Esophagus (tissue), 2 donors: ENCODE measurements around the gene PNLDC1. TPM values are rescaled to one million over a fixed set of nuclear protein-coding genes. Genes with fewer than 3 reads are reported as not detected.
"Not testable (repeated sequence)": the region's sequence is repeated elsewhere in the genome, so short reads cannot be mapped to it uniquely, and the experiment has no call there.

Source experiments
- H3K27ac ChIP-seq, 2 donors: one replicate each; pipeline ENCODE4 v1.5.1; 2013; ENCODE audit warnings: low read depth in 2 of 2, mild to moderate bottlenecking in 2 of 2, inconsistent platforms in 1 of 2, low read length in 1 of 2, moderate library complexity in 1 of 2
- H3K27me3 ChIP-seq, 2 donors: one replicate each; pipeline ENCODE4 v1.6.1; 2013; ENCODE audit warnings: low read length in 2 of 2, control low read depth in 1 of 2, mild to moderate bottlenecking in 1 of 2; ENCODE audit not compliant: insufficient read depth in 2 of 2, control insufficient read depth in 1 of 2
- H3K36me3 ChIP-seq, 2 donors: one replicate each; pipeline ENCODE4 v1.6.1; 2013; ENCODE audit warnings: low read length in 1 of 2; ENCODE audit not compliant: control insufficient read depth in 2 of 2, insufficient read depth in 2 of 2
- H3K4me1 ChIP-seq, 2 donors: one replicate each; pipeline ENCODE4 v1.6.1; 2013; ENCODE audit warnings: low read length in 1 of 2; ENCODE audit not compliant: control insufficient read depth in 2 of 2, insufficient read depth in 2 of 2
- H3K4me3 ChIP-seq, 2 donors: one replicate each; pipeline ENCODE4 v1.5.1; 2013; ENCODE audit warnings: low read length in 2 of 2, mild to moderate bottlenecking in 2 of 2, low read depth in 1 of 2, moderate library complexity in 1 of 2
- H3K9me3 ChIP-seq, 2 donors: one replicate each; pipeline ENCODE4 v1.6.1; 2013; ENCODE audit warnings: mild to moderate bottlenecking in 2 of 2, low read depth in 1 of 2, low read length in 1 of 2, moderate library complexity in 1 of 2; ENCODE audit not compliant: control insufficient read depth in 2 of 2, insufficient read depth in 1 of 2
- WGBS, 2 donors: extraction: QIAGEN DNeasy Blood & Tissue Kit; methylation state at CpG; one replicate each; pipeline ENCODE4 v1.1.7; 2013; 5-methylcytosine and 5-hydroxymethylcytosine counted together
- polyA plus RNA-seq, 2 donors: library from polyadenylated mRNA; stranded (reverse); fragments of 200-250 nt; gene quantifications; one replicate each; pipeline ENCODE4 v1.2.3, GENCODE V29; 2013
- donor health status: healthy with polysubstance abuse.
- donor health status: Bipolar disorder and iron deficiency.

Gene PNLDC1
- polyA plus RNA-seq, 2 donors: 0.02 to 0.20 TPM

- Histone ChIP-seq H3K27ac (no peak overlapping the region), H3K4me1 (no peaks in the 10 kb centered on the region), H3K4me3 (no peak overlapping the region), H3K27me3 (no peaks in the 10 kb centered on the region), H3K9me3 (no peaks in the 10 kb centered on the region), H3K36me3 (peaks cover 0 to 3% of the 10 kb centered on the region in 2 donors)
- 91 to 92% methylated on average over 23 of the region's 23 CpGs for WGBS, 2 donors
These were observed 18.1 kb downstream of the PNLDC1 start for GRCh38 chr6:159817951-159818739.

GRCh38 chr6:159819098-159819497 is 19.0 kb downstream of the PNLDC1 start:
- WGBS, 2 donors: 89 to 92% methylated on average over 16 of the region's 16 CpGs

GRCh38 chr6:159819932-159820640 is 20.0 kb downstream of the PNLDC1 start:
- 57 to 61% methylated on average over 28 of the region's 28 CpGs for WGBS, 2 donors
- no peaks in the 10 kb centered on the region for H3K27me3 ChIP-seq
- H3K27ac ChIP-seq: no peak overlapping the region
- H3K36me3 ChIP-seq: peaks cover 0 to 3% of the 10 kb centered on the region in 2 donors
- H3K9me3 ChIP-seq: no peaks in the 10 kb centered on the region
- H3K4me1 ChIP-seq: no peaks in the 10 kb centered on the region
- H3K4me3 ChIP-seq: no peak overlapping the region

More at GRCh38 chr6:159819098-159819497, 19.0 kb downstream of the PNLDC1 start:
- Histone ChIP-seq H3K36me3 (peaks cover 0 to 3% of the 10 kb centered on the region in 2 donors), H3K9me3 (no peaks in the 10 kb centered on the region), H3K27me3 (no peaks in the 10 kb centered on the region), H3K4me1 (no peaks in the 10 kb centered on the region), H3K4me3 (no peak overlapping the region), H3K27ac (no peak overlapping the region)

GRCh38 chr6:159821122-159821521 is 21.0 kb downstream of the PNLDC1 start:
- no peak overlapping the region for H3K4me3 ChIP-seq
- 86 to 87% methylated on average over 11 of the region's 11 CpGs for WGBS, 2 donors
- H3K4me1 ChIP-seq: no peaks in the 10 kb centered on the region
- H3K36me3 ChIP-seq: peaks cover 0 to 3% of the 10 kb centered on the region in 2 donors
- no peaks in the 10 kb centered on the region for H3K27me3 ChIP-seq
- H3K27ac ChIP-seq: no peak overlapping the region
- H3K9me3 ChIP-seq: no peaks in the 10 kb centered on the region

GRCh38 chr6:159821726-159822125 is 21.6 kb downstream of the PNLDC1 start:
- Histone ChIP-seq H3K27ac (no peak overlapping the region), H3K27me3 (no peaks in the 10 kb centered on the region), H3K9me3 (no peaks in the 10 kb centered on the region), H3K36me3 (peaks cover 0 to 3% of the 10 kb centered on the region in 2 donors), H3K4me3 (no peak overlapping the region), H3K4me1 (no peaks in the 10 kb centered on the region)
- 90 to 93% methylated on average over 10 of the region's 10 CpGs for WGBS, 2 donors

- Histone ChIP-seq H3K27ac (no peak overlapping the region), H3K27me3 (no peaks in the 10 kb centered on the region), H3K9me3 (no peaks in the 10 kb centered on the region), H3K36me3 (peaks cover 0 to 3% of the 10 kb centered on the region in 2 donors), H3K4me1 (no peaks in the 10 kb centered on the region), H3K4me3 (no peak overlapping the region)
- 91% methylated on average over 3 of the region's 3 CpGs for WGBS, 2 donors
These were observed 23.9 kb downstream of the PNLDC1 start for GRCh38 chr6:159823953-159824352.

- H3K4me1 ChIP-seq, H3K36me3 ChIP-seq, H3K27me3 ChIP-seq, H3K4me3 ChIP-seq, H3K27ac ChIP-seq, H3K9me3 ChIP-seq: not testable (repeated sequence)
- WGBS, 2 donors: 95 to 96% methylated on average over 9 of the region's 9 CpGs
These were observed 24.6 kb downstream of the PNLDC1 start for GRCh38 chr6:159824690-159825089.

GRCh38 chr6:159826004-159826403 is 25.9 kb downstream of the PNLDC1 start:
- Histone ChIP-seq H3K27me3 (no peaks in the 10 kb centered on the region), H3K4me3 (no peak overlapping the region), H3K36me3 (no peaks in the 10 kb centered on the region), H3K4me1 (no peaks in the 10 kb centered on the region), H3K27ac (no peak overlapping the region), H3K9me3 (no peaks in the 10 kb centered on the region)
- 95 to 97% methylated on average over 13 of the region's 13 CpGs for WGBS, 2 donors

GRCh38 chr6:159826968-159827647 is 27.0 kb downstream of the PNLDC1 start:
- 85 to 88% methylated on average over 16 of the region's 16 CpGs for WGBS, 2 donors
- H3K27ac ChIP-seq: no peak overlapping the region
- H3K27me3 ChIP-seq: no peaks in the 10 kb centered on the region
- no peaks in the 10 kb centered on the region for H3K9me3 ChIP-seq
- H3K4me3 ChIP-seq: no peak overlapping the region
- no peaks in the 10 kb centered on the region for H3K4me1 ChIP-seq
- H3K36me3 ChIP-seq: no peaks in the 10 kb centered on the region
